Ovary (tissue), 9 donors: ENCODE measurements around the gene CD52. TPM values are rescaled to one million over a fixed set of nuclear protein-coding genes. Genes with fewer than 3 reads are reported as not detected.

Experiments used
- DNase-seq, 5 donors: peaks; one replicate each; pipeline ENCODE4 v3.0.0-alpha.2; 2019 to 2020
- H3K27ac ChIP-seq, 2 donors: fragments of 200-600 bp; one replicate each; pipeline versions ENCODE4 v1.5.1 to v1.8.0; 2019 to 2022
- H3K27me3 ChIP-seq: fragments of 200-600 bp; one replicate; pipeline ENCODE4 v1.8.0; 2022
- H3K36me3 ChIP-seq: fragments of 200-600 bp; sonication (generic); one replicate; pipeline ENCODE4 v1.5.1; 2019
- H3K4me1 ChIP-seq: one replicate; pipeline ENCODE4 v1.8.1; 2013; ENCODE audit warnings: mild to moderate bottlenecking, moderate library complexity; ENCODE audit not compliant: insufficient read depth
- H3K4me3 ChIP-seq: fragments of 200-600 bp; sonication (generic); one replicate; pipeline ENCODE4 v1.5.1; 2017
- H3K9me3 ChIP-seq, 2 donors: fragments of 200-600 bp in 1 of 2; sonication (generic) in 1 of 2; one replicate each; pipeline versions ENCODE4 v1.5.1 to v1.8.1; 2013 to 2019; ENCODE audit warnings: mild to moderate bottlenecking in 1 of 2, moderate library complexity in 1 of 2
- CTCF ChIP-seq, 3 donors: fragments of 450-650 bp in 2 of 3; fragments of 200-600 bp in 1 of 3; IDR thresholded peaks; one replicate each; pipeline versions ENCODE4 v1.5.1 to v1.8.0; 2016 to 2022; ENCODE audit warnings: antibody characterized with exemption in 3 of 3, mild to moderate bottlenecking in 1 of 3
- EP300 ChIP-seq: sonication (generic); formaldehyde crosslinking; IDR thresholded peaks from one replicate; pipeline ENCODE4 v1.6.1; 2017; ENCODE audit warnings: antibody characterized with exemption
- POLR2A ChIP-seq: fragments of 450-650 bp; IDR thresholded peaks from one replicate; pipeline ENCODE4 v1.6.1; 2017; ENCODE audit warnings: antibody characterized with exemption, mild to moderate bottlenecking, moderate library complexity
- WGBS, 3 donors: extraction: QIAGEN DNeasy Blood & Tissue Kit in 1 of 3; methylation state at CpG; one replicate each; pipeline versions ENCODE4 v1.1.5 to v1.1.7; 2013 to 2017; 5-methylcytosine and 5-hydroxymethylcytosine counted together
- intact Hi-C, 4 donors: fragments of 100-400 bp; cut with DNase I; formaldehyde crosslinking; loops; one replicate each; pipeline versions ENCODE4 v1.11.0 to v1.15.1; 2022 to 2023
- polyA plus RNA-seq, 2 donors: library from polyadenylated mRNA; stranded (reverse); fragments of 200-250 nt in 1 of 2; fragments of 350-450 nt in 1 of 2; fragmentation: Illumina TruSeq in 1 of 2; extraction: RNeasy Lipid Tissue Mini Kit (QIAGEN cat#74804) in 1 of 2; gene quantifications; one replicate each; pipeline ENCODE4 v1.2.3, GENCODE V29; 2013 to 2014
- total RNA-seq, 7 donors: library from RNA; depleted of rRNA in 2 of 7; stranded (reverse); fragments of >200 nt in 2 of 7; fragmentation: NEBNext Ultra II Directional in 3 of 7; extraction: Animal tissue kit (Norgen Biotek cat#: 25700) in 3 of 7; gene quantifications; one replicate each; pipeline versions ENCODE4 v1.1.0 to v1.2.4, GENCODE V29; 2016 to 2023
- donor health status: DM: no; HTN: no; CAD: no; lungs with moderate emphysema.
- donor health status: DM: no; HTN: no; CAD: no.
- donor health status: Bipolar disorder and iron deficiency.
- donor health status: DM: yes; HTN: yes; CAD: no.
- donor health status: DM: no; HTN: no; CAD: no.
- donor health status: DM: yes; HTN: yes; CAD: no.

CD52 gene
- total and polyA plus RNA-seq, 9 donors, result 1.3 to 45.5 (median 4.3) TPM; not detected in 1

GRCh38 chr1:26315874-26316850, 1.6 kb upstream of the CD52 start:
- Histone ChIP-seq H3K4me1 (no peaks in the 10 kb centered on the region), H3K9me3 (no peaks in the 10 kb centered on the region), H3K27ac (no peak overlapping the region), H3K27me3 (no peaks in the 10 kb centered on the region), H3K4me3 (no peak overlapping the region), H3K36me3 (no peaks in the 10 kb centered on the region)
- intact Hi-C loops, result no loop called here
- WGBS, 3 donors, result 79 to 81% (median 80%) methylated on average over 8 of the region's 8 CpGs
- no peak for TF ChIP-seq CTCF (IDR thresholded peaks at IDR 0.05)
- no peak for TF ChIP-seq POLR2A
- no peak for TF ChIP-seq EP300
- DNase-seq, result no peak

GRCh38 chr1:26317146-26317545, 612 bp upstream of the CD52 start:
- no peak for DNase-seq
- 88 to 91% (median 90%) methylated on average over 2 of the region's 2 CpGs for WGBS, 3 donors
- intact Hi-C loops, result no loop called here
- Histone ChIP-seq H3K4me1 (no peaks in the 10 kb centered on the region), H3K27ac (no peak overlapping the region), H3K36me3 (no peaks in the 10 kb centered on the region), H3K9me3 (no peaks in the 10 kb centered on the region), H3K27me3 (no peaks in the 10 kb centered on the region), H3K4me3 (no peak overlapping the region)
- TF ChIP-seq CTCF (IDR thresholded peaks at IDR 0.05) (no peak), POLR2A (no peak), EP300 (no peak)

- H3K4me3 ChIP-seq, result no peak overlapping the region
- H3K27ac ChIP-seq, result no peak overlapping the region
- H3K4me1 ChIP-seq, result no peaks in the 10 kb centered on the region
- intact Hi-C loops, result no loop called here
- TF ChIP-seq POLR2A, result no peak
- TF ChIP-seq CTCF (IDR thresholded peaks at IDR 0.05), result no peak
- no peak for TF ChIP-seq EP300
- H3K27me3 ChIP-seq, result no peaks in the 10 kb centered on the region
- no peaks in the 10 kb centered on the region for H3K36me3 ChIP-seq
- WGBS, 3 donors, result 76 to 84% (median 80%) methylated on average over 9 of the region's 9 CpGs
- no peak for DNase-seq
- H3K9me3 ChIP-seq, result no peaks in the 10 kb centered on the region
Observed at GRCh38 chr1:26318338-26319064, 743 bp downstream of the CD52 start.

- DNase-seq, result no peak
- H3K4me3 ChIP-seq, result no peak overlapping the region
- intact Hi-C loops, result loop anchor here in 2 of 4 donors (1.0 to 10.0 kb wide), 3 partner anchors 46 to 219 kb away; no protein-coding TSS in a partner anchor
- WGBS, 3 donors, result 42 to 53% (median 51%) methylated on average over 2 of the region's 2 CpGs
- no peak for TF ChIP-seq CTCF (IDR thresholded peaks at IDR 0.05)
- TF ChIP-seq EP300, result no peak
- no peak for TF ChIP-seq POLR2A
- no peaks in the 10 kb centered on the region for H3K4me1 ChIP-seq
- H3K36me3 ChIP-seq, result no peaks in the 10 kb centered on the region
- H3K27ac ChIP-seq, result no peak overlapping the region
- no peaks in the 10 kb centered on the region for H3K9me3 ChIP-seq
- H3K27me3 ChIP-seq, result no peaks in the 10 kb centered on the region
Observed at GRCh38 chr1:26320896-26321295, 3.1 kb downstream of the CD52 start.
